B cell (primary cell): ENCODE data around the gene C4orf54. TPM values are rescaled to one million over a fixed set of nuclear protein-coding genes. Genes with fewer than 3 reads are reported as not detected.

Experiments used
- ATAC-seq: fragments of 200-7000 bp; cut with Tn5 transposase; one replicate; pipeline ENCODE4 v1.10.0; 2021; ENCODE audit warnings: low read depth, mild to moderate bottlenecking, moderate number of reproducible peaks, moderate library complexity
- CTCF ChIA-PET: fragments of 350-600 bp; sonication (Branson Sonifier 250); formaldehyde crosslinking; loops from one replicate; lab custom pipeline; 2021; ENCODE audit warnings: antibody characterized with exemption, inconsistent platforms; lab: Charles Lee
- POLR2A ChIA-PET: fragments of 350-600 bp; sonication (Branson Sonifier 250); formaldehyde crosslinking; loops from one replicate; lab custom pipeline; 2021; ENCODE audit warnings: antibody characterized with exemption; lab: Charles Lee
- DNase-seq: peaks from one replicate; pipeline ENCODE4 v3.0.0; 2013
- H2AFZ ChIP-seq: 2 replicates; pipeline ENCODE4 v1.6.1; 2012; ENCODE audit warnings: mild to moderate bottlenecking, low read depth, low read length; ENCODE audit not compliant: insufficient read depth, poor library complexity, severe bottlenecking
- H3K27ac ChIP-seq, 2 donors: 1 replicate in 1 of 2; 2 replicates in 1 of 2; pipeline ENCODE4 v1.5.1; 2012 to 2013; ENCODE audit warnings: low read length in 2 of 2, mild to moderate bottlenecking in 2 of 2, moderate library complexity in 1 of 2
- H3K27me3 ChIP-seq, 4 experiments: fragments of 200-600 bp in 1 of 4; sonication (generic) in 1 of 4; replicated peaks in 1 of 4; 1 replicate in 2 of 4; 2 replicates in 2 of 4; pipeline versions ENCODE4 v1.6.1 to v1.7.0; 2013 to 2016; ENCODE audit warnings: low read length in 3 of 4, mild to moderate bottlenecking in 2 of 4, mixed read lengths in 1 of 4, moderate library complexity in 1 of 4; ENCODE audit not compliant: insufficient read depth in 4 of 4, control insufficient read depth in 3 of 4; ENCODE audit errors: control extremely low read depth in 1 of 4
- H3K36me3 ChIP-seq, 2 experiments: replicated peaks in 1 of 2; 1 replicate in 1 of 2; 2 replicates in 1 of 2; pipeline versions ENCODE4 v1.6.1 to v1.7.1; 2013; ENCODE audit warnings: low read length in 1 of 2; ENCODE audit not compliant: insufficient read depth in 2 of 2, control insufficient read depth in 1 of 2; ENCODE audit errors: control extremely low read depth in 1 of 2, extremely low read depth in 1 of 2
- H3K4me1 ChIP-seq, 2 donors: fragments of 200-600 bp in 1 of 2; sonication (generic) in 1 of 2; 1 replicate in 1 of 2; 2 replicates in 1 of 2; pipeline versions ENCODE4 v1.5.1 to v1.6.1; 2013 to 2017; ENCODE audit warnings: low read length in 2 of 2; ENCODE audit not compliant: control insufficient read depth in 2 of 2, insufficient read depth in 2 of 2
- H3K4me2 ChIP-seq: replicated peaks from 2 replicates; pipeline ENCODE3; 2012; ENCODE audit warnings: mild to moderate bottlenecking, low read depth, low read length; ENCODE audit not compliant: poor library complexity, severe bottlenecking
- H3K4me3 ChIP-seq, 5 experiments: fragments of 200-600 bp in 1 of 5; sonication (generic) in 1 of 5; 1 replicate in 3 of 5; 2 replicates in 2 of 5; pipeline versions ENCODE4 v1.5.1 to v1.7.0; 2011 to 2016; ENCODE audit warnings: low read length in 4 of 5, mild to moderate bottlenecking in 4 of 5, low read depth in 2 of 5, control low read depth in 1 of 5, moderate library complexity in 1 of 5; ENCODE audit not compliant: insufficient read depth in 1 of 5; ENCODE audit errors: control extremely low read depth in 1 of 5, extremely low read depth in 1 of 5
- H3K79me2 ChIP-seq: fragments of 200-600 bp; sonication (generic); one replicate; pipeline ENCODE4 v1.6.0; 2016; ENCODE audit warnings: low read length; ENCODE audit not compliant: control insufficient read depth, insufficient read depth
- H3K9ac ChIP-seq: fragments of 200-600 bp; sonication (generic); 2 replicates; pipeline ENCODE4 v1.6.1; 2017; ENCODE audit warnings: mild to moderate bottlenecking, low read length, moderate library complexity
- H3K9me3 ChIP-seq, 3 donors: one replicate each; pipeline versions ENCODE4 v1.6.1 to v1.7.1; 2013; ENCODE audit warnings: low read length in 2 of 3; ENCODE audit not compliant: control insufficient read depth in 2 of 3, insufficient read depth in 1 of 3; ENCODE audit errors: control extremely low read depth in 1 of 3
- H4K20me1 ChIP-seq: 2 replicates; pipeline ENCODE4 v1.6.0; 2012; ENCODE audit warnings: mild to moderate bottlenecking, low read length; ENCODE audit not compliant: insufficient read depth, control insufficient read depth, poor library complexity, severe bottlenecking
- H3K27ac Mint-ChIP-seq: one replicate; pipeline ENCODE4 v1.8.0; 2021; ENCODE audit warnings: mixed read lengths
- H3K27me3 Mint-ChIP-seq: one replicate; pipeline ENCODE4 v1.8.0; 2021; ENCODE audit warnings: mixed read lengths
- H3K4me1 Mint-ChIP-seq: one replicate; pipeline ENCODE4 v1.8.0; 2021; ENCODE audit warnings: mixed read lengths
- H3K4me3 Mint-ChIP-seq: one replicate; pipeline ENCODE4 v1.8.0; 2021; ENCODE audit warnings: mixed read lengths
- H3K9me3 Mint-ChIP-seq: one replicate; pipeline ENCODE4 v1.8.0; 2022; ENCODE audit warnings: mixed read lengths; ENCODE audit not compliant: insufficient read depth
- EZH2 ChIP-seq: IDR thresholded peaks from 2 replicates; pipeline ENCODE4 v1.6.1; 2012; ENCODE audit warnings: borderline replicate concordance, low read depth, mild to moderate bottlenecking, moderate library complexity, low read length; ENCODE audit not compliant: insufficient read depth, poor library complexity, severe bottlenecking
- WGBS: methylation state at CpG from one replicate; pipeline ENCODE4 v1.1.5; 2013; ENCODE audit warnings: missing lambda C conversion rate; ENCODE audit not compliant: insufficient coverage; 5-methylcytosine and 5-hydroxymethylcytosine counted together
- intact Hi-C: fragments of 100-400 bp; cut with micrococcal nuclease; formaldehyde crosslinking; loops from one replicate; pipeline ENCODE4 v1.10.0; 2022
- polyA plus RNA-seq: library from polyadenylated mRNA; depleted of rRNA; stranded (reverse); fragments of >200 nt; gene quantifications from 2 replicates; pipeline ENCODE4 v1.2.3, GENCODE V29; 2012
- total RNA-seq, 2 donors: library from RNA; stranded (reverse); fragments of 120-200 nt in 1 of 2; gene quantifications; 1 replicate in 1 of 2; 2 replicates in 1 of 2; pipeline versions ENCODE4 v1.2.3 to v1.2.4, GENCODE V29; 2013 to 2022
- TF ChIP-seq, protein P1 (sequence below): fragments of 200-600 bp; IDR thresholded peaks from one replicate; pipeline ENCODE4 v1.8.0; 2022; ENCODE audit warnings: antibody characterized with exemption, mild to moderate bottlenecking

Gene C4orf54
- total and polyA plus RNA-seq, 2 donors (not counting 1 experiment from before 2014, with no cell fraction given), result not detected

DNA sequence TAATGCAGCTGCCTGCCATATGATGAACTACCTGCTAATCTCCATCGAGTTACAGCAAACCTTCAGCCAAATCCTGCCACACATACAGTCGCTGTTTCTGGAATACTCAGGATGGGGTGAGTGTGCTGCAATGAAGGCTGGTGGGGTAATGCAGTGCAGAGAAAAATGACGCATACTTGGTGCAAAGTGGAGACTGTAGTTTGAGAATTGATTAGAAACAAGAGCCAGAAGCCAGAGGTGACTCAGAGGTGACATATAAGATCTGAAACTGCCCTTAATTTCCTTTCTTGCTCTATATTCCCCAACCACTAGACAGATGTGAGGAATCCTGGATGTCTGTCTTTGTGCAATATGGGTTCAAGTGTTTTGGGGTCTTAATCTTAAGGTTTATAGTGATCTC is 22.0 kb downstream of the C4orf54 start:
- no peak for DNase-seq
- Mint-ChIP-seq H3K4me3 (no peak overlapping the region), H3K27ac (no peak overlapping the region), H3K9me3 (no peaks in the 10 kb centered on the region), H3K4me1 (no peaks in the 10 kb centered on the region), H3K27me3 (peaks cover 14% of the 10 kb centered on the region)
- H3K36me3 ChIP-seq, result no peaks in the 10 kb centered on the region
- ChIA-PET POLR2A (no interaction called here), CTCF (no interaction called here)
- no peak for TF ChIP-seq EZH2
- TF ChIP-seq, protein P1, sequence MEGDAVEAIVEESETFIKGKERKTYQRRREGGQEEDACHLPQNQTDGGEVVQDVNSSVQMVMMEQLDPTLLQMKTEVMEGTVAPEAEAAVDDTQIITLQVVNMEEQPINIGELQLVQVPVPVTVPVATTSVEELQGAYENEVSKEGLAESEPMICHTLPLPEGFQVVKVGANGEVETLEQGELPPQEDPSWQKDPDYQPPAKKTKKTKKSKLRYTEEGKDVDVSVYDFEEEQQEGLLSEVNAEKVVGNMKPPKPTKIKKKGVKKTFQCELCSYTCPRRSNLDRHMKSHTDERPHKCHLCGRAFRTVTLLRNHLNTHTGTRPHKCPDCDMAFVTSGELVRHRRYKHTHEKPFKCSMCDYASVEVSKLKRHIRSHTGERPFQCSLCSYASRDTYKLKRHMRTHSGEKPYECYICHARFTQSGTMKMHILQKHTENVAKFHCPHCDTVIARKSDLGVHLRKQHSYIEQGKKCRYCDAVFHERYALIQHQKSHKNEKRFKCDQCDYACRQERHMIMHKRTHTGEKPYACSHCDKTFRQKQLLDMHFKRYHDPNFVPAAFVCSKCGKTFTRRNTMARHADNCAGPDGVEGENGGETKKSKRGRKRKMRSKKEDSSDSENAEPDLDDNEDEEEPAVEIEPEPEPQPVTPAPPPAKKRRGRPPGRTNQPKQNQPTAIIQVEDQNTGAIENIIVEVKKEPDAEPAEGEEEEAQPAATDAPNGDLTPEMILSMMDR, result no peak
- no peaks in the 10 kb centered on the region for H4K20me1 ChIP-seq
- H3K4me1 ChIP-seq, result no peaks in the 10 kb centered on the region
- 93% methylated on average over 2 of the region's 3 CpGs for WGBS
- H3K79me2 ChIP-seq, result no peaks in the 10 kb centered on the region
- peaks cover 0 to 6% (median 2%) of the 10 kb centered on the region in 4 experiments for H3K27me3 ChIP-seq
- no peak overlapping the region for H3K27ac ChIP-seq
- H3K4me2 ChIP-seq, result no peak overlapping the region
- ATAC-seq, result no peak
- no peaks in the 10 kb centered on the region for H3K9me3 ChIP-seq
- H2AFZ ChIP-seq, result no peak overlapping the region
- H3K4me3 ChIP-seq, result no peak overlapping the region
- intact Hi-C loops, result no loop called here
- no peak overlapping the region for H3K9ac ChIP-seq

DNA sequence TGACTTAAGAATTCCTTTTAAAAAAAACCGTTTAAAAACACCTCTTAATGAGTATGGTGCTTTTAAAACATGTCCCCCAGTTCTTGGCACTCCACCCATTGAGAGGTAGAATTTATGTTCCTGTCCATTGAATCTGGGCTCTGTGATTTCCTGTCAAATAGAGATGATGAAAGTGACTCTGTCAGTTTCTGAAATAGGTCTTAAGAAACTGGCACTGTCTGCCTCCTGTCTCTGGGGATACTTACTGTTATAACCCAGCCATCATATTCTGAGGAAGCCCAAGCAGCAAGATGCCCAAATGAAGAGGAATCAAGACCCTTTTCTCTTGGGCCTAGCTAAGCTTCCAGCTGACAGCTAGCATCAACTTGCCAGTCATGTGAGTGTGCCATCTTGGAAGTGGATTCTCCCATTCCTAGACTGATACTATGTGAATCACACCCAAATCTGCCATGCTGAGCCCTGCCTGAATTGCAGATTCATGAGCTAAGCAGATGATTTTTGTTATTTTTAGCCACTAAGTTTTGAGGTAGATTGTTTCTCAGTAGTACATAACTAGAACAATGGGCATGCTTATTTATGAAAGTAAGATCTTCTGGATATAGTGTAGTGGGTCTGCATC is 22.8 kb downstream of the C4orf54 start:
- Histone ChIP-seq H3K79me2 (no peaks in the 10 kb centered on the region), H3K4me1 (no peaks in the 10 kb centered on the region), H3K27me3 (peaks cover 0 to 2% (median 0%) of the 10 kb centered on the region in 4 experiments), H3K9ac (no peak overlapping the region), H3K4me3 (no peak overlapping the region), H2AFZ (no peak overlapping the region), H3K4me2 (no peak overlapping the region), H3K9me3 (no peaks in the 10 kb centered on the region), H3K36me3 (no peaks in the 10 kb centered on the region), H3K27ac (no peak overlapping the region), H4K20me1 (no peaks in the 10 kb centered on the region)
- H3K9me3 Mint-ChIP-seq, result no peaks in the 10 kb centered on the region
- no peak overlapping the region for H3K27ac Mint-ChIP-seq
- POLR2A ChIA-PET, result no interaction called here
- TF ChIP-seq EZH2, result no peak
- TF ChIP-seq, protein P1, result no peak
- WGBS, result no CpG with 5 or more reads among the region's 1 CpG
- no peak for ATAC-seq
- H3K4me1 Mint-ChIP-seq, result no peaks in the 10 kb centered on the region
- intact Hi-C loops, result no loop called here
- CTCF ChIA-PET, result no interaction called here
- H3K27me3 Mint-ChIP-seq, result peaks cover 9% of the 10 kb centered on the region
- no peak for DNase-seq
- no peak overlapping the region for H3K4me3 Mint-ChIP-seq
